ENCODE results near the gene DCANP1.

DCANP1 gene

DNA sequence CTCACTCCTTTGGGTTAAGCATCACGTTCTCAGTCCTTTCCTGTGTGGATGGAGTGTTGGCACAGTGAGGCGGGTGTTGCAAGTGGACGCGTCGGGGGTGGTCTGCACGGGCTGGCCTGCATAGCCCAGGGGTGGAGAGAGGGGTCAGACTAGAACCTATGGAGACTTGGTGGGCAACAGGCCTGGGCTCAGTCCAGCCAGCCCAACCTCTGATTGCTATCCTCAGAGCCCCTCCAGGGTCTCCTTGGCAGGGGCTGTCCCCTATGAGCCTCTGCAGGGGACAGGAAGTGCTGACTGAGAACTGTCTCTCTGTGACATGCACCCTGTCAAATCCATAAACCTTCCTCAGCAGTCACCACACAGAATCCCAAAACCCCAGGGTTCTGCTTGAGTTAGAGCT is 2.3 kb downstream of the DCANP1 start:
- Histone ChIP-seq H3K4me3 (replicated peaks; ENCODE audit: insufficient read depth, low read length) (no peak overlapping the region), H3K27me3 (ENCODE audit: insufficient read depth, poor library complexity, severe bottlenecking) (no peaks in the 10 kb centered on the region), H3K27ac (replicated peaks) (no peak overlapping the region)
- TF ChIP-seq, protein P1, sequence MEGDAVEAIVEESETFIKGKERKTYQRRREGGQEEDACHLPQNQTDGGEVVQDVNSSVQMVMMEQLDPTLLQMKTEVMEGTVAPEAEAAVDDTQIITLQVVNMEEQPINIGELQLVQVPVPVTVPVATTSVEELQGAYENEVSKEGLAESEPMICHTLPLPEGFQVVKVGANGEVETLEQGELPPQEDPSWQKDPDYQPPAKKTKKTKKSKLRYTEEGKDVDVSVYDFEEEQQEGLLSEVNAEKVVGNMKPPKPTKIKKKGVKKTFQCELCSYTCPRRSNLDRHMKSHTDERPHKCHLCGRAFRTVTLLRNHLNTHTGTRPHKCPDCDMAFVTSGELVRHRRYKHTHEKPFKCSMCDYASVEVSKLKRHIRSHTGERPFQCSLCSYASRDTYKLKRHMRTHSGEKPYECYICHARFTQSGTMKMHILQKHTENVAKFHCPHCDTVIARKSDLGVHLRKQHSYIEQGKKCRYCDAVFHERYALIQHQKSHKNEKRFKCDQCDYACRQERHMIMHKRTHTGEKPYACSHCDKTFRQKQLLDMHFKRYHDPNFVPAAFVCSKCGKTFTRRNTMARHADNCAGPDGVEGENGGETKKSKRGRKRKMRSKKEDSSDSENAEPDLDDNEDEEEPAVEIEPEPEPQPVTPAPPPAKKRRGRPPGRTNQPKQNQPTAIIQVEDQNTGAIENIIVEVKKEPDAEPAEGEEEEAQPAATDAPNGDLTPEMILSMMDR (IDR thresholded peaks at IDR 0.05; ENCODE audit: insufficient read depth, low read length), result no peak
- TF ChIP-seq REST (IDR thresholded peaks at IDR 0.05; ENCODE audit: insufficient replicate concordance, low read depth), result no peak
- TF ChIP-seq SPI1 (IDR thresholded peaks at IDR 0.05; ENCODE audit: borderline replicate concordance, low read depth), result no peak
- no peak for TF ChIP-seq POLR2AphosphoS5 (IDR thresholded peaks at IDR 0.05; ENCODE audit: low read depth)
- DNase-seq (ENCODE audit: low read depth in 1 of 2, low spot score in 1 of 2), result no peak

DNA sequence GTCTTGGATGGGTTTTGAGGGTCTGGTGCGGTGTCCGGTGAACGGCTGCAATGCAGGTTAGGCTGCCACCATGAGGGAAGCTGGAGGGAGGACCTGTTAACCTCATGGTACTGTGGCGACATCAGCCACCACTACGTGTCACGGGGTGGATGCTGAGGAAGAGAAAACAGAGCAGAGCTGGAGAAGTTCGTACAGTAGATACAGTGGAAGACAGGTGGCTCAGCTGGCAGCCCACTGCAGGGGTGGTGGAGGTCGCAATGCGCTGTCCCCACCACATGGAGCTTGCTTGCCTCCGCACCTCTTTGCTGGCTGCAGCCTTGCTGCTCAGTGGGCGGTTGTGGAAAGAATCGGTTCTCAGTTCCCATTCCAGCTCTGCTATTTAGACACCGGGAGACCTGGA is 2.8 kb downstream of the DCANP1 start:
- TF ChIP-seq POLR2AphosphoS5 (IDR thresholded peaks at IDR 0.05; ENCODE audit: low read depth), result no peak
- no peak for TF ChIP-seq REST (IDR thresholded peaks at IDR 0.05; ENCODE audit: insufficient replicate concordance, low read depth)
- TF ChIP-seq SPI1 (IDR thresholded peaks at IDR 0.05; ENCODE audit: borderline replicate concordance, low read depth), result no peak
- H3K27me3 ChIP-seq (ENCODE audit: insufficient read depth, poor library complexity, severe bottlenecking), result no peaks in the 10 kb centered on the region
- H3K27ac ChIP-seq (replicated peaks), result no peak overlapping the region
- DNase-seq (ENCODE audit: low read depth in 1 of 2, low spot score in 1 of 2), result no peak
- H3K4me3 ChIP-seq (replicated peaks; ENCODE audit: insufficient read depth, low read length), result no peak overlapping the region

DNA sequence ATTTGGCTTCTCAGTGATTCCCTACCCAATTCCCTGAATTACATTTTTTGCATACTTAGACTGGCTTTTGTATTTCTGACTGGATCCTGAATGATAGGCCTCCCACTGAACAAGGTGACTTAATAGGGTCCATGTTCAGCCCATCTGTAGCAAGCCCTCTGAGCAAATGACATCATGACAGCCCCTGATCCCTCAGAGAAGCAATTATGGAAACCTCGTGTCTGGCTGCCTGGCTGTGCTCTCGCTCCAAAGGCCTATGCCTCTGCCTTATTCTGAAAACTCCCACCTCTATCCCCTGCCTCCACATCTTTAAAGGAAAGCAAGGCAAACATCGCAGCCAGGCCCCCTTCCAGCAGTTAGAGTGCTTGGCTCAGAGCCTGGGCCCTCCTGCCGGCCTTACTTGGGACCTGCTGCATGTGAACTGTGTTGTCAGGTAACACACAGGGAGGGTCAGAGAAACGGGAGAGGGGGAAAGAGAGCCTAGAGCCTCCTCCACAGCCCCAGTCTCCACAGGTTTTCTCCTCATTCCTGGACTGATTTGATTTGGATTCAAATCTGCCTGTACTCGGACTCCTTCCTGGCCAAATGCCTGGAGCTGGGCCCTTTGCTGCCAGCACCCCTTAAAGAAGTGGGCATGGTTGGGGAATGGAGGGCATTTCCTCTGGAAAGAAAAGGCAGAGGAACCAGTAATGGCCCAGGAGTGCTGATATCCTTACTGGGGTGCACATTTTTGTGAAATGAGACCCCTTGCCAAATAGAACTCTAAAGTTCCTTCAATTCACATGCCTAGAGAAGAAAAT is 3.8 kb downstream of the DCANP1 start:
- TF ChIP-seq SPI1 (IDR thresholded peaks at IDR 0.05; ENCODE audit: borderline replicate concordance, low read depth) (no peak), REST (IDR thresholded peaks at IDR 0.05; ENCODE audit: insufficient replicate concordance, low read depth) (no peak), GABPA (IDR thresholded peaks at IDR 0.05; ENCODE audit: low read depth) (no peak), POLR2AphosphoS5 (IDR thresholded peaks at IDR 0.05; ENCODE audit: low read depth) (no peak)
- TF ChIP-seq, protein P1 (IDR thresholded peaks at IDR 0.05; ENCODE audit: insufficient read depth, low read length), result no peak
- DNase-seq (ENCODE audit: low read depth in 1 of 2, low spot score in 1 of 2), result no peak
- Histone ChIP-seq H3K4me3 (replicated peaks; ENCODE audit: insufficient read depth, low read length) (no peak overlapping the region), H3K27me3 (ENCODE audit: insufficient read depth, poor library complexity, severe bottlenecking) (no peaks in the 10 kb centered on the region), H3K27ac (replicated peaks) (no peak overlapping the region)

All from HL-60 (cell line).